MM.1S (cell line): ENCODE data around the gene SETD2.
"Not testable (repeated sequence)": the region's sequence is repeated elsewhere in the genome, so short reads cannot be mapped to it uniquely, and the experiment has no call there.

Experiments used
- EZH2 ChIP-seq: fragments of 300-600 bp; sonication (generic); optimal IDR thresholded peaks from 2 replicates; pipeline ENCODE3; 2017; ENCODE audit warnings: low read depth, mild to moderate bottlenecking, antibody characterized with exemption, low read length, mixed read lengths
- TF ChIP-seq, protein P1 (sequence below): fragments of 300-600 bp; sonication (generic); IDR thresholded peaks from 2 replicates; pipeline ENCODE4 v1.5.1; 2016; ENCODE audit warnings: antibody characterized with exemption, low read length, mixed read lengths

DNA sequence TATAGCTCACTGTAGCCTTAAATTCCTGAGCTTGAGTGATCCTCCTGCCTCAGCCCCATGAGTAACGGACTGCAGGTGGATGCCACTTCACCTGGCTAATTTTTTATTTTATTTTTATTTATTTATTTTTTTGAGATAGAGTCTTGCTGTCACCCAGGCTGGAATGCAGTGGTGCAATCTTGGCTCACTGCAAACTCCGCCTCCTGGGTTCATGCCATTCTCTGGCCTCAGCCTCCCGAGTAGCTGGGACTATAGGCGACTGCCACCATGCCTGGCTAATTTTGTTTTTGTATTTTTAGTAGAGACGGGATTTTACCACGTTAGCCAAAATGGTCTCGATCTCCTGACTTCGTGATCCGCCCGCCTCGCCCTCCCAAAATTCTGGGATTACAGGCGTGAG, 16.1 kb upstream of the SETD2 start:
- TF ChIP-seq, protein P1, sequence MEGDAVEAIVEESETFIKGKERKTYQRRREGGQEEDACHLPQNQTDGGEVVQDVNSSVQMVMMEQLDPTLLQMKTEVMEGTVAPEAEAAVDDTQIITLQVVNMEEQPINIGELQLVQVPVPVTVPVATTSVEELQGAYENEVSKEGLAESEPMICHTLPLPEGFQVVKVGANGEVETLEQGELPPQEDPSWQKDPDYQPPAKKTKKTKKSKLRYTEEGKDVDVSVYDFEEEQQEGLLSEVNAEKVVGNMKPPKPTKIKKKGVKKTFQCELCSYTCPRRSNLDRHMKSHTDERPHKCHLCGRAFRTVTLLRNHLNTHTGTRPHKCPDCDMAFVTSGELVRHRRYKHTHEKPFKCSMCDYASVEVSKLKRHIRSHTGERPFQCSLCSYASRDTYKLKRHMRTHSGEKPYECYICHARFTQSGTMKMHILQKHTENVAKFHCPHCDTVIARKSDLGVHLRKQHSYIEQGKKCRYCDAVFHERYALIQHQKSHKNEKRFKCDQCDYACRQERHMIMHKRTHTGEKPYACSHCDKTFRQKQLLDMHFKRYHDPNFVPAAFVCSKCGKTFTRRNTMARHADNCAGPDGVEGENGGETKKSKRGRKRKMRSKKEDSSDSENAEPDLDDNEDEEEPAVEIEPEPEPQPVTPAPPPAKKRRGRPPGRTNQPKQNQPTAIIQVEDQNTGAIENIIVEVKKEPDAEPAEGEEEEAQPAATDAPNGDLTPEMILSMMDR = not testable (repeated sequence)
- not testable (repeated sequence) for TF ChIP-seq EZH2
